Hepatic stellate cell (primary cell): ENCODE results near the gene PDPN.

Source experiments
- DNase-seq: peaks from one replicate; pipeline ENCODE4 v3.0.0; 2011; ENCODE audit warnings: low spot score

The PDPN gene

DNA sequence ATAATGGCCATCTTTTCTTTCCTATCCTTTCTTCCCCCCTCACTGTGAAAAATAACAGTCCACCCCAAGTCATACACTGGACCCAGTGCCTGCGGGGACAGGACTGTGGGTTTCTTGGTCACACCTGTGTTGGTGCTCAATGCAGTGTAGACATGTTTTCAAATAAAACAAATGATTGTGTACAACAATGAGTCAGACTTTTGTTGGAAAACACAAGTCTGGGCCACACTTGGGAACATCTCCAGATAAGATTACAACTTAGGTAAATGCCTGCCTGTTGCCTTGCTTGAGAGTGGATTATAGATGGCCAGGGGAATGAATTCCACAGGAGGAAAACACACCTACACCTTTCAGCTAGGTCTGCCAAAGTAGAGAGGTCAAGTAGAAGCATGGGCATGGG is 34.1 kb downstream of the PDPN start:
- DNase-seq, result no peak

- DNase-seq, result no peak
These were observed 34.9 kb downstream of the PDPN start for GRCh38 chr1:13618483-13618882.

DNA sequence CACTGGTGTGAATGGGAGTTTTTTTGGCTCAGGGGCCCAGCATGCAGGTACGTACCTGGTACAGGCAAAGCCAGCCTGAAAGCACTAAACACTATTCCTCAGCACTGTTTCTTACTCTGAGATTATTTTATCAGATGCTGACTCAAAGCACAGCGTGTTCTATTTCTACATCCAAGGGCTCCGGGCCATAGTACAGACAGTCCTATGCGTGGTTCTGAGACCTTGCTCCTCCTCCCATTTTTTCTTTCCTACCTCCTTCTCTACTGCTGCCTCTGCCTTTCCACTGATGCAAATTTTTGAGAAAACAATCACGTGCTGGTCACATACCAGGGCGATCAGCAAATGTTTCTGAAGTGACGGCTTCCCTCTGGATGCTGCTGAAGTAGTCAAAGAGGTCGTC is 36.3 kb downstream of the PDPN start:
- DNase-seq, result no peak

DNA sequence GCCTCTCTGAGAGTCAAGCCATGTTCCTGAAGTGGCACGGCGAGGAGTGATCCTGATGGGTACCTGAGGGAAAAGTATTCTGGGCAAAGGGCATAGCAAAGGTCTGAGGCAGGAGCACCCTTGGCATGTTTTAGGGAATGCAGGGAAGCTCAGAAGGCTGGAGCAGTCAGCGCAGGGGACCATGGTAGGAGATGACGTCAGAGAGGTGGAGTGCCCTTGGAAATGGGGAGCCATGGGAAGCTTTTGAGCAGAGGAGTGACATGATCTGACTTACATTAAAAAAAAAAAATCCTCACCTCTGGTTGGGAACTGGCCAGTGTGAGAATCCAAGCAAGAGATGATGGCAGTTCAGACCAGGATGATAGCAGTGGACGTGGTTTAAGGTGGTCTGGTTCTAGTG is 37.2 kb downstream of the PDPN start:
- no peak for DNase-seq

DNA sequence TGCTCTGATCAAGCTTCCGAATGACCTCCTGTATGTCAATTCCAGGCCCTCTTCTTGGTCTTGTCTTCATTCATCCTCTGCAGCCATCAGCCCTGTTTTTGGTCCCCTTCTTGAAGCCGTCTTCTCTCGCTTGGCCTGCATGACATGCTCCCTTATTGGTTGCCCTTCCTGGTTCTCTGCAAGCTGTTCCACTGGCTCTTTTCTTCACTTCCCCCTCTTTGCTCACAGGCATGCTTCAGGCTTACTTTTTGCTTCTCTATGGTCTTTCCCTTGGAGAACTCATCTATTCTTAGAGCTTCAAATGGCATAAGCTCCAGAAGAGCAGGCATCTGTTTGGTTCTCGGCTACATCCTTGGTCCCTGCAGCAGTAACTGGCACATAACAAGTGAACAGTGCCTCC is 38.8 kb downstream of the PDPN start:
- DNase-seq, result no peak

- DNase-seq, result no peak
These were observed 39.5 kb downstream of the PDPN start for GRCh38 chr1:13623021-13623637.

DNA sequence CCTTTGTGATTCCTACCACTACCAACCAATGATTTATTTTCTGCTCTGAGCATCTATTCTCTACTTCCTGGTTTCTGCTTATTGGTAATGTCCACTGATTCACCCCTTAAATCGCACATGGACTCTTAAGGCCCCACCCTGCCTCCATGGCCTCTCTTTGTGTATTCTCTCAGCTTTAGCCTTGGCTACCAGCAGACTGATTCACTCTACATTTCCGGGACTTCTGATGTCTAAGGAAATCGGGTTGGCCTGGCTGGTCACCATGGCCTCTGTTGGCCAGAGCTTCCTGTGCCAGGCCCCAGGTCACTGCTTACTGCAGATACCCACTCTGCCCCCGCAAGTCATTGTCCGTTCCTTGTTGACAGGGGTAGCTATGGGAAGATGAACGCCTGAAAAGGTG is 40.9 kb downstream of the PDPN start:
- DNase-seq, result no peak

- no peak for DNase-seq
These were observed 43.5 kb downstream of the PDPN start for GRCh38 chr1:13627127-13627526.

- no peak for DNase-seq
These were observed 44.6 kb downstream of the PDPN start for GRCh38 chr1:13628218-13628617.

DNA sequence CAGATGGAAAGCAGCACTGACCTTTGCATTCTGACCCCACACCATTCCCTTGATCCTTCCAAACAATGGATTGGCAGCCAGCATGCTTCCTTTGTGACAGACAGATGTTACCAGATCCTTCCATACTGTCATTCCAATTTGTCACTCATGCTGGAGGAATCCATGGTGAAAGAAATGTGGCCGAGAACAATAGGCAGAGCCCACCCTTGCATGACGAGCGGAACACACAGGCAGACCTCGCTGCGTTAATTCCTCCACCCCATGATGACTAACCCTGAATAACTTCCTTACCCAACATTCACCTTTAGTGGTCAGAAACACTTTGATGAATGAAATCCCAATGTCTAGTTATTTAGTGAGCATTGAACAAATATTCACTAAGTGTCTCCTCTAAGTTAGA is 45.1 kb downstream of the PDPN start:
- no peak for DNase-seq

DNA sequence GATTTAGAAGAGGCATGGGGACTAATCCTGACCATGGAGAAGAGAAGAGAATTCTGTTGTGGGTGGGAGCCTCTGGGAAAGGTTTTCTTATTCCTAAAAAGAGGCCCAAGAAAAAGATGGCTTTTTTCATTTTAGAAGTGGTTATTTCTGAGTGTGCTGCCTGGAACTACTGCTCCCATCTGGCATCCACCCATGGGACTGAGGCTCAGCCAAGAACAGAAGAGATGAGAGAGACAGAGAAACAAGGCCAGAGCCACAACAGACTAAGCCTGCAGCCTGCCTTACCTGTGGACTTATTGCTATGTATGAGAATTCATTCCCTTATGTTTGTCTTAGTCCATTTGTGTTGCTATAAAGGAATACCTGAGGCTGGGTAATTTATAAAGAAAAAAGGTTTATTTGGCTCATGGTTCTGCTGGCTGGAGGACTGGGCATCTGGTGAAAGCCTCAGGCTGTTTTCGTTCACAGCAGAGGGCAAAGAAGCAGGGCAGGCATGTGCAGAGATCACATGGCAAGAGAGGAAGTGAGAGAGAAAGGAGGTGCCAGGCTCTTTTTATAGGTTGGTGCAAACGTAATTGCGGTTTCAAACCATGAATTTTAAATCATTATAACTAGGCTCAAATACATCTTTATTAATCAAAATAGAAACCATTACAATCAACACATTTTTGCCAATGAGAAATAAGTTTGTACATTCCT is 58.8 kb downstream of the PDPN start:
- no peak for DNase-seq

GRCh38 chr1:13643017-13643416 is 59.4 kb downstream of the PDPN start:
- no peak for DNase-seq

DNA sequence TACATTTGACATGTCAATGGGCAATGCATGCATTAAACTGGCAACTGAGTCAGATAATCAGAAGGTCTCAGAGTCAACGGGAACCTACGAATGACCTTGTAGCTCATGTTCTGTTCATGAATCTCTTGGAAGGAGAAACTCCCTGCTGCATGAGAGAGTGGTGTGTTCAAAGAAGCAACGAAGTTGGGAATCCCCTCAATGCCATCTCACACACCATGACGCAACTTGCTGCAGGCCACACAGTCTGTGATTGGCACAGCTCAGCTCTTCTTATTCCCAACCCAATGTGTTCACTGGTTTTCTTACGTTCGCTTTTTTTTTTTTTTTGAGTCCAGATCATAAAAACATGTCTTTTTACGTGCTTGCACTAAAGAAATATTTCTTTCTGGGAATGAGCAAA is 62.9 kb downstream of the PDPN start:
- DNase-seq, result no peak

DNA sequence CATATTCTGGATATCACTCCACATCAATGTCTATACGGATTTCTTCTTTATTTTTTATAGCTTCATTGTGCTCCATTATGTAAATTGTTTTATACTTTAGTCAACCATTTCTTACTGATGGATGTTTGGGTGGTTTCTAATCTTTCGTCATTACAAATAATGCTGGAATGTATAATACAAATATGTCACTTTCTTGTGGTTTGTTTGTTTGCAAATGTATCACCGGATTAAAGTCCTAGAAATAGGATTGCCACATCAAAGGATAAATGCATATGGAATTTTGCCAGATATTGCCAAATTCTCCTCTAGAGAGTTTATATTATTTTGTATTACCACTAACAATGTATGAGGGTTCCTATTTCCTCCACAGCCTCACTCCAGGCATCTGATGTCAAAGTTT is 67.6 kb downstream of the PDPN start:
- no peak for DNase-seq

GRCh38 chr1:13652238-13652637 is 68.6 kb downstream of the PDPN start:
- no peak for DNase-seq

- no peak for DNase-seq
These were observed 77.9 kb downstream of the PDPN start for GRCh38 chr1:13661539-13661938.

- DNase-seq, result no peak
These were observed 78.9 kb downstream of the PDPN start for GRCh38 chr1:13662493-13662892.

- no peak for DNase-seq
These were observed 80.3 kb downstream of the PDPN start for GRCh38 chr1:13663969-13664368.

- DNase-seq, result no peak
These were observed 80.8 kb downstream of the PDPN start for GRCh38 chr1:13664451-13664850.

- DNase-seq, result no peak
These were observed 82.7 kb downstream of the PDPN start for GRCh38 chr1:13666317-13666716.
